Measurements from ENCODE around the gene WFDC10B.
"Not testable (repeated sequence)": the region's sequence is repeated elsewhere in the genome, so short reads cannot be mapped to it uniquely, and the experiment has no call there.

WFDC10B gene

GRCh38 chr20:45646875-45647274, 57.9 kb downstream of the WFDC10B start:
- no peak for DNase-seq

DNA sequence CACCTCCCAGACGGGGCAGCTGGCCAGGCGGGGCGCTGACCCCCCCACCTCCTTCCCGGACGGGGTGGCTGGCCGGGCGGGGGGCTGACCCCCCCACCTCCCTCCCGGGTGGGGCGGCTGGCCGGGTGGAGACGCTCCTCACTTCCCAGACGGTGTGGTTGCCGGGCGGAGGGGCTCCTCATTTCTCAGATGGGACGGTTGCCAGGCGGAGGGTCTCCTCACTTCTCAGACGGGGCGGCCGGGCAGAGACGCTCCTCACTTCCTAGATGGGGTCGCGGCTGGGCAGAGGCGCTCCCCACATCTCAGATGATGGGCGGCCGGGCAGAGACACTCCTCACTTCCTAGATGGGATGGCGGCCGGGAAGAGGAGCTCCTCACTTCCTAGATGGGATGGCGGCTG, 59.0 kb downstream of the WFDC10B start:
- DNase-seq, result not testable (repeated sequence)

DNA sequence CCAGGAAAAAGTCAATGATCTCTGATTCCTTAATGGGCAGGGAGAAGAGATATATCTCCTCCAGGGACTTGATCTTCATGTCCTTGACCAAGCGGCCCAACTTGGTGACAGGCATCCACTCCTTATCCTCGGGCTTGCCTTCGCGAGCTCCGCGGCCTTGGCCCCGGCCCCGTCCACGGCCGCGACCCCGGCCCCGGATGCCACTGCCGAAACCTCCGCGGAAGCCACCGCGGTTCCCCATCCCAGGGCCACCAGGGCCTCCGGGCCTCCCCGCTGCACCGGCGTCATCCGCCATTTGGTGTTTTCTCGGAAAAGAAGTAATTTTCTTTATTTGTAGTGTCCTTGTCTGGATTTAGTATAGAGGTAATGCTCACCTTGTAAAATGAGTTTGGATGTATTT, 63.7 kb downstream of the WFDC10B start:
- DNase-seq, result not testable (repeated sequence)

DNA sequence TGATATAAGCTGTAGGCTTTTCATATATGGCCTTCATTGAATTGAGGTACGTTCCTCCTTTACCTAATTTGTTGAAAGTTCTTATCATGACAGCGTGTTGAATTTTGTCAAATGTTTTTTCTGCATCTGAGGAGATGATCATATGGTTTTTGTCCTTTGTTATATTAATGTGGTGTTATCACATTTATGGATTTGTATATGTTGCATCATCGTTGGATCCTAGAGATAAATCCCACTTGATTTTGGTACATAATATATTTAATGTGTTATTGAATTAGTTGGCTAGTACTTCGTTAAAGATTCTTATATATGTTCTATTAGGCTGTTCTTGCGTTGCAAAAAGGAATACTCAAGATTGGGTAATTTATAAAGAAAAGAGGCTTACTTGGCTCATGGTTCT, 65.1 kb downstream of the WFDC10B start:
- no peak for DNase-seq

GRCh38 chr20:45636513-45636912, 68.3 kb downstream of the WFDC10B start:
- DNase-seq, result no peak

Measured in activated CD4-positive, alpha-beta T cell treated with anti-CD3 and anti-CD28 coated beads, Interleukin-2, amount 50 U/mL, for 1 hour (primary cell).